Measurements from ENCODE around the gene TNRC6B.
A peak's percentile ranks its signal among the peaks of the same experiment; 100 is the strongest.
"Not testable (repeated sequence)": the region's sequence is repeated elsewhere in the genome, so short reads cannot be mapped to it uniquely, and the experiment has no call there.

Gene TNRC6B, protein sequence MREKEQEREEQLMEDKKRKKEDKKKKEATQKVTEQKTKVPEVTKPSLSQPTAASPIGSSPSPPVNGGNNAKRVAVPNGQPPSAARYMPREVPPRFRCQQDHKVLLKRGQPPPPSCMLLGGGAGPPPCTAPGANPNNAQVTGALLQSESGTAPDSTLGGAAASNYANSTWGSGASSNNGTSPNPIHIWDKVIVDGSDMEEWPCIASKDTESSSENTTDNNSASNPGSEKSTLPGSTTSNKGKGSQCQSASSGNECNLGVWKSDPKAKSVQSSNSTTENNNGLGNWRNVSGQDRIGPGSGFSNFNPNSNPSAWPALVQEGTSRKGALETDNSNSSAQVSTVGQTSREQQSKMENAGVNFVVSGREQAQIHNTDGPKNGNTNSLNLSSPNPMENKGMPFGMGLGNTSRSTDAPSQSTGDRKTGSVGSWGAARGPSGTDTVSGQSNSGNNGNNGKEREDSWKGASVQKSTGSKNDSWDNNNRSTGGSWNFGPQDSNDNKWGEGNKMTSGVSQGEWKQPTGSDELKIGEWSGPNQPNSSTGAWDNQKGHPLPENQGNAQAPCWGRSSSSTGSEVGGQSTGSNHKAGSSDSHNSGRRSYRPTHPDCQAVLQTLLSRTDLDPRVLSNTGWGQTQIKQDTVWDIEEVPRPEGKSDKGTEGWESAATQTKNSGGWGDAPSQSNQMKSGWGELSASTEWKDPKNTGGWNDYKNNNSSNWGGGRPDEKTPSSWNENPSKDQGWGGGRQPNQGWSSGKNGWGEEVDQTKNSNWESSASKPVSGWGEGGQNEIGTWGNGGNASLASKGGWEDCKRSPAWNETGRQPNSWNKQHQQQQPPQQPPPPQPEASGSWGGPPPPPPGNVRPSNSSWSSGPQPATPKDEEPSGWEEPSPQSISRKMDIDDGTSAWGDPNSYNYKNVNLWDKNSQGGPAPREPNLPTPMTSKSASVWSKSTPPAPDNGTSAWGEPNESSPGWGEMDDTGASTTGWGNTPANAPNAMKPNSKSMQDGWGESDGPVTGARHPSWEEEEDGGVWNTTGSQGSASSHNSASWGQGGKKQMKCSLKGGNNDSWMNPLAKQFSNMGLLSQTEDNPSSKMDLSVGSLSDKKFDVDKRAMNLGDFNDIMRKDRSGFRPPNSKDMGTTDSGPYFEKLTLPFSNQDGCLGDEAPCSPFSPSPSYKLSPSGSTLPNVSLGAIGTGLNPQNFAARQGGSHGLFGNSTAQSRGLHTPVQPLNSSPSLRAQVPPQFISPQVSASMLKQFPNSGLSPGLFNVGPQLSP (N-terminal part only)

DNA sequence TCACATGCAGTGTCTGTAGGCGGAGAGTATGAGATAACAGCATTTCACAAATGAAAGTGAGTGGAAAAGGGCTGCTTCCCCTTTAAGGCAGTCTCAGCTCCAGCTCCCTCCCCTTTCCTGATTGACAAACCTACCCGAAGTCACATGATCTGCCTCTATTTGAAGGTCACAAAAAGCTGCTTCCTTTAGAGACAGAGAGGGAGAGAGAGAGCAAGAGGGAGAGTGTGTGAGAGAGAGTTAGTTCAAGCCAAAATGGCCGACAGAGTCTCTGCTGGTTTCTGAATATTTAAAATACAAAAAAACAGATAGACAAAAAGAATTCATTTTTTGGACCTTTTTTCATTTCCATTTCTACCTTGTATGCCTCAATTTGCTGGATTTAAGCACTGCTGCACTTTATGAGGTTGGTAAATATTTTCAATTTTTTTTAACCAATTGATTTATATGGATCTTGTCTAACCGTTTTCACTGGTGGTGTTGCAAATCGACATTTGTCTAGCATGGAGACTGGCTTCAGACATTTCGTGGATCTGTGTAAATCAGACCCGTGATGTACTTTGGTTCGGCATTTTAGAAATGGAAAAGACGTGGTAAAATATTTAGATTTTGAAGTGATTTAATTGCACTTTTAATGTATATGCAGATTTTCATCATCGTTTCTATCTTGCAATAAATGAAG lies at the start of gene TNRC6B:
Gene TNRC6B, plus strand, starts transcription at position 188 of the 679 bp plus-strand sequence. Its CDS starts 211 bp downstream, at position 399.
- DNase-seq (ENCODE audit: low read depth in 2 of 2) = peak; percentile 65 to 70

DNA sequence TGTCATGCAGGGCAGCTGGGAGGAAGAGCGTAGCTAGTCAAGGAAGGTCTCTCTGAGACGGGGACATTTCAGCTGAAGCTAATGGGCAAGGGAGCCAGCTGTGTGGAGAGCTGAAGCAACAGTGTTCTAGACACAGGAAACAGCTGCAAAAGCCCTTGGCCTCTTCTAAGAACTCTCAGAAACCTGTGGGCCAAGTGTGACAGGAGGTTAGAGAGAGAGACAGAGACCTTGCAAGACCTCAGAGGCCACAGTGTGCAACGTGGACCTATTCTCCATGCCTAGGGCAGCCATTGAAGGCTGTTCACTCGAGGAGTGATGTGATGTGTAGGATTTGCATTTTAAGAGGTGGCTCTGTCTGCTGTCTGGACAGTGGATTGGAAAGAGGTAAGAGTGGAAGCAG lies 48.7 kb upstream of the TNRC6B start:
- DNase-seq (ENCODE audit: low read depth in 2 of 2) = no peak

DNA sequence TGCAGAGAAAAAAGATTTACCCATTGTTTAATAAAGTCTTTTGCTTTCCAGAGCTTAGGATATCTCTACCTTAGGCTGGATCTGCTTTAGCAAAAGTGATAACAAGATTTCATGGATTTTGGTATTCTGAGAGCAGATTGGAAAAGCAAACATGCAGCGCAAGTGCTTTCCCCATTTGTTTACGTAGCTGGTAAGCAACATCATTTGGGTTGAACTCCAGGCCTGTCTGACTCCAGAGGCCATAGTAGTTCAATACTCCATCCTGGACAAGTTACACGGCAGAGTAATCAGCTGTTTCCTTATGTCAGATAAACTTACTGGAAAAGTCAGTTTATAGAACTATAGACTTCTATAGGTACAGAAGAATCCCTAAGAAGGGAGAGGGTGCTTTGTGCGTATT lies 40.6 kb upstream of the TNRC6B start:
- no peak for DNase-seq (ENCODE audit: low read depth in 2 of 2)

DNA sequence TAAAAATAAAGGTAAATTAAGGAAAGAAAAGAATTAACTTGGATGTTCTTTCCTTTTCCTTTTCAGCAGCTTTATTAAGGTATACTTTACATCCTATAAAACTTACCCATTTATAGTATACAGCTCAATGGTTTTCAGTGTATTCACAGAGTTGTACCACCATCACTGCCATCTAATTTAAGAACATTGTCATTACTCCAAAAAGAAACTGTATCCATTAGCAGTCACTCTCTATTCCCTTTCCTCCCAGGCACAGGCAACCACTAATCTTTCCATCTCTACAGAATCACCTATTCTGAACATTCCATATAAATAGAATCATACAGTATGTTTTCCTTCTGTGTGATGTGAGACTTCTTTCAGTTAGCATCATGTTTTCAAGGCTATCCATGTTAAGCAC lies 38.9 kb upstream of the TNRC6B start:
- DNase-seq (ENCODE audit: low read depth in 2 of 2) = no peak

DNA sequence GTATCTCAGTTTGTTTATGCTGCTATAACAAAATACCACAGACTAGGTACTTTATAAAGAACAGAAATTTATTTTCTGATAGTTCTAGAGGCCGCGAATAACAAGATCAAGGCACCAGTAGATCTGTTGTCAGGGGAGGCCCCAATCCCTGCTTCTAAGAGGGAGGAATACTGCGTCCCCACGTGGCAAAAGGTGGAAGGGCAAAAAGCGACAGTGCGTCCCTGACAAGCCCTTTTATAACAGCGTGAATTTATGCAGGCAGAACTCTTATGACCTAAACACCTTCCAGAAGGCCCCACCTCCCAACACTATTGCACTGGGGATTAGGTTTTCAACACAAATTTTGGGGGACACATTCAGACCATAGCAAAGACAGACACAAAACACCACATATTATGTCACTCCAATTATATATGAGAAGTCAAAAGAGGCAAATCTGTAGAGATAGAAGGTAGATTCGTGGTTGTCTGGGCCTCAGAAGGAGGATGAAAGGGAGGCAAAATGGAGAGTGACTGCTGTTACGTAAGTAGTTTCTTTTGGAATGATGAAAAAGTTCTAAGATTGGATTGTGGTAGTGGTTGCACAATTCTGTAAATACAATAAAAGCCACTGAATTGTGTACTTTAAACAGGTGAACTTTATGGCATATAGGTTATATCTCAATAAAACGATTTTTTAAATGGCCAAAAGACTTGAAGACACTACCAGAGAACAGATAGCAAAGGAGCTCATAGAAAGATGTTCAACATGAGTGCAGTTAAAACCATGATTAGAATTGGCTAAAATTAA lies 30.1 kb upstream of the TNRC6B start:
- DNase-seq (ENCODE audit: low read depth in 2 of 2) = no peak

DNA sequence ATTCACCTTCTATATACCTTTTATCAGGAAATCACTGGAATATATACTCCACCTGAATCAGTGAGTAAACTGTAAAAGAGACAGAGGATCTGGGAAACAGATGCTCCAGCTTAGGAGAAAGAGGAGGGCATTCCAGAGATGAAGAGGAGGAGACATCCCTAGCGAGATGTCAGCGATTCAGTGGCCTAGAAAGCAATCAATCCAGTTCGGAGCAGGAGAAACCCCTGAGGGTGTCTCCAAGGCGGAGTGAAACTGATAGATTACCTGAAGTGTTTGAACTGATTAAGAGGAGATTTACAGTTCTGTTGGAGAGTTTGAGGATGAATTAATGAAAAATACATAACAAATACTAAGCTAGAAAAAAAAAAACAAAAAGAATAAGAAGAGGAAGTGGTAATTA lies 24.5 kb upstream of the TNRC6B start:
- no peak for DNase-seq (ENCODE audit: low read depth in 2 of 2)

DNA sequence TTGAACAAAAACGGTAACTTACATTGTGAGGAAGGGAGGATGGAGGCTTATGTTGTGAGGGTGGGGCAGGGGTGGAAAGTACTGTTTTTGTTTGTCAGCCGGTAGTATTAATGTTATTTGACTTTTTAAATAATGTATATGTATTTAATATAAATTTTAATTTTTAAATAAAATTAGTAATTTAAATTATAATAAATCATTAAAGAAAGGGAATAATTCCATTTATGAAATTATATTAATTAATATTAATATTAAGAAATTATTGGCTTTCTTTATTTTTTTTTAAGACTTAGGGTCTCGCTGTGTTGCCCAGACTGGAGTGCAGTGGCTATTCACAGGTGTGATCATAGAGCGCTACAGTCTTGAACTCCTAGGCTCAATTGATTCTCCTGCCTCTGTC lies 24.0 kb upstream of the TNRC6B start:
- DNase-seq (ENCODE audit: low read depth in 2 of 2) = no peak

DNA sequence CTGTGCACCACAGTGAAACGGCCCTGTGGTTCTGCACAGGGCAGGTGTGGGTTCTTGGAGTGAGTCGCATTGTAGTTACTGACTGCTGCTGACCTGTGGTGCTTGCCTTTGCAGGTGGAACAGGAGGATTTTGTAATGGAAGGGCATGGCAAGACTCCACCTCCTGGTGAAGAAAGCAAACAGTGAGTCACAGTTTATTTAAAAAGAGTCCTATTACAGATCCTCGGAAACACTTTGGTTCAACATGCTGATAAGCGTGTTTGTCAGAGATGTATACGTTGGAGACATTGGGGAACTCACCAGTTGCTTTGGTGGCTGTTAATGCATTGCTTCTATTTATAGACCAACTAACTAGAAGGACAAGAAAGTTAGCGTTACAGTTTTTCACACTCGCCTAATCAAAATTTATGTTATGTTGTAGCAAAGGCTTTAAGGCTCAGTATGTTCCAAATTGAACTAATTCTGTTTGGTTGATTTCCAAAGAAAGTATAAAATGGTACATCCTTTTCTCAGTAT lies 21.7 kb upstream of the TNRC6B start:
- no peak for DNase-seq (ENCODE audit: low read depth in 2 of 2)

DNA sequence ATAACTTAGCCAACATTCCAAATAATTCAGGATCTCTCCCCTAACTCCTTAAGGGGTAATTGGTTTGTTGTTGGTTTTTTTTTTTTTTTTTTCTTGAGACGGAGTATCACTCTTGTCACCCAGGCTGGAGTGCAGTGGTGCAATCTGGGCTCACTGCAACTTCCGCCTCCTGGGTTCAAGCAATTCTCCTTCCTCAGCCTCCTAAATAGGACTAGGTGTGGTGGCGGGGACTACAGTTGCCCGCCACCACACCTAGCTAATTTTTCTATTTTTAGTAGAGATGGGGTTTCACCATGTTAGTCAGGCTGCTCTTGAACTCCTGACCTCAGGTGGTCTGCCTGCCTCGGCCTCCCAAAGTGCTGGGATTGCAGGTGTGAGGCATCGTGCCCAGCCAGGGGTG lies 21.0 kb upstream of the TNRC6B start:
- DNase-seq (ENCODE audit: low read depth in 2 of 2) = not testable (repeated sequence)

DNA sequence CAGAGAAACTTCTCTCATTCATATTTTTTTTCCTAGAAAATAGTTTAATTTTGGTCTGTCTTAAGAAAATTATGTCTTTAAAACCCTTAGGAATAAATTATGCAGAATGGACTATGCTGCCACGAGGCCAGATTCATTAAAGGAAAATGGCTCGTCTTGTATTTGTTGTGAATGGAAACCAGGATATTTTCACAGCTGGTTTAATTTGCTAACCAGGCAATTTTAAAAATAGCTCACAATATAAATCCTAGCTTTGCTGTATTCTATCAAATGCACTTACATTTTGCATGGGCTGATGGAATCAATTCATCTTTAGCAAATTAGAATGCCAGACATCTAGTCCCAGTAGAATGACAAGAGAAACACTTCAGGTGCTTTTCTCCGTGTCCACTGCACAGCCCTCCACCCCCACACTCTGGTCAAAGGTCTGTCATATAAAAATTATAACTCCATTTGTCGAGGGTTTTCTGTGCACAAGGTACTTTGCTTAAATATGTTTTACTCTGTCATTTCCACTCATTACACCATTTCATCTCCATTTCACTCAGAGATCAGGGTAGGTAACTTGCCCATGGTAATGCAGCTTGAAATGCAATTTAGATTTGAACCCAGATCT lies 20.3 kb upstream of the TNRC6B start:
- no peak for DNase-seq (ENCODE audit: low read depth in 2 of 2)

DNA sequence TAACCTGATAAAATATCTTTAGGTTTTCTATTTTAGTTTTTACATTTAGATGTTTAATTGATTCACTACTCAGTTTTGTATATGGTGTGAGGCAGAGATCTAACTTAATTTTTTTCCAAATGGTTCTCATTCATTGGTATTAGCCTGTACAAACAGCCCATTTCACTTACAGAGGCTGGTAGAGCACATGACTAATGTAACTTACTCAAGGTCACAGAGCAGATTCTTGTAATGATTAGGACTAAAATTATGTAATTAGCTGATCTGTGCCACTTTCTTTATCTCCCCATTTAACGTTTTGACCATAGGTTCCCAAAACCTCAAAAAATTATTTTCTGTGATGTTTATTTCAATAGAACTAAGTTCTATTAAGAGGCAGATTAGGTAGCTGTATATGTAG lies 16.5 kb upstream of the TNRC6B start:
- DNase-seq (ENCODE audit: low read depth in 2 of 2) = no peak

DNA sequence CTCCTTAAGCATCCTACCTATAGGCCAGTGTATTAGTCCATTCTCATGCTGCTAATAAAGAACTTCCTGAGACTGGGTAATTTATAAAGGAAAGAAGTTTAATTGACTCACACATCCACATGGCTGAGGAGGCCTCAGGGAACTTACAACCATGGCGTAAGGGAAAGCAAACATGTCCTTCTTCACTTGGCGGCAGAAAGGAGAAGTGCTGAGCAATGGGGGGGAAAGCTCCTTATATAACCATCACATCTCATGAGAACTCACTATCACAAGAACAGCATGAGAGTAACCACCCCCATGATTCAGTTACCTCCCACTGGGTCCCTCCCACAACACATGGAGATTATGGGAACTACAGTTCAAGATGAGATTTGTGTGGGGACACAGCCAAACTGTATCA lies 12.2 kb upstream of the TNRC6B start:
- DNase-seq (ENCODE audit: low read depth in 2 of 2) = not testable (repeated sequence)

DNA sequence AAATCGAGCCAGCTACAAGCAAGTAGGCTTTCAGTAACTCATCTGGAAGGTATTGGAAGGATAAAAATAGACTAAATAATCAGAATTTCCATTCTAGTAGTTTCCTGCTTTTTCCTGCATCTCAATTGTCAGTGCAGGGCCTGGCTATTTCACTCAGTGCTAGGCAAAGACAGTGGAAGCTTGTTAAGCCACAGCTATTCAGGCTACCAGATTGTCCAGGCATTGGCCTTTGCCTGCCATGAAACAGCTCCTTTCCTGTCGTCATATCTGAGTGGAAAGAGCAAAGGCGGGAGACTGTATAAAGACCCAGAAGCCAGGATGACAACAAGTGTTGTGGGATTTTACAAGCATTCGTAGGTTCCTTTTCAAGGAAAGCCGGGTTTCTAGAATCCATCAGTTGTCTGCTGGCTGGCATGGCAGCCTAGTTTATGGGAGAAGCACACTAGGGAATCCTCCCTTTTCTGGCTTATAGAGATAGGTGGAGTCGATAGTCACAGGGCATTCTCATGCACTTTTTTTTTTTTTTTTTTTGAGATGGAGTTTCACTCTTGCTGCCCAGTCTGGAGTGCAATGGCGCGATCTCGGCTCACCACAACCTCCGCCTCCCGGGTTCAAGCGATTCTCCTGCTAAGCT lies 2.0 kb upstream of the TNRC6B start:
- no peak for DNase-seq (ENCODE audit: low read depth in 2 of 2)

DNA sequence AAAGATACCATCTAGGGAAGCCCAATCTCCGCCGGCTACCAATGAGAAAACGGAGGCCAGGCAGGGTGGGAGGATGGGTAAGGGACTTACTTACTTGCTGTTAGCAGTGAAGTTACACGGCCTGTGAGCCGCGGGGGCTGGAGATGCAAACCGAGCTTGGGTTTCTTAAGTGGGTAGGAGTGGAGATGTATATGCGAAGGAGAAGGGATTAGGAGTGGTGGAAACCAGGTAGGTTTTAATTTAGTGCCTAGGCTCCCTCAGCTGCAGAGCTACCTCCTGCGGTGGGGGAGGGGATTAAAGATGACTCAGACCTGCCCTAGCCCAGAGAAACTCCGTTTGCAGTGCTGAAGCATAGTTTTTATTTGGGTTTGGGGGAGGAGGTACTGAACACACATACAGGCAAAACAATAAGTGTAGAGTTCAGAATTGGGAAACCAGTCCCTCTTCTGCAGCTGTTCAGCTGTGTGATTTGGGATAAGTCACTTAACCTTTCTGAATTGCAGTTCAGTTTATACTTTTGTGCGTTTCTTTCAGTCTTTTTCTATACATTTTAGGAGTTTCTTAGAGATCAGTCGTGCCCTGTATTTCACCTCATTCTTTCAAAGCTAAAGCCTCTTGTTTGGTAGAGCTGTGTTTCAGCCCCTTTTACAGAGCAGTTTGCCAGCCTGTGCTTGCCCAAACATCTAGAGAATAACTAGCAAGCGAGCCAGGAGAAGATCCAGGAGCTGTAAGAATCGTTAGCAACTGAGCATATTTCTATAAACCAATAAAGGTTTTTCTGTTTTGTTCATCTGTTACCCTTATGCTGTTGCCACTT lies 596 bp upstream of the TNRC6B start:
- DNase-seq (ENCODE audit: low read depth in 2 of 2) = peak; percentile 66 to 71

DNA sequence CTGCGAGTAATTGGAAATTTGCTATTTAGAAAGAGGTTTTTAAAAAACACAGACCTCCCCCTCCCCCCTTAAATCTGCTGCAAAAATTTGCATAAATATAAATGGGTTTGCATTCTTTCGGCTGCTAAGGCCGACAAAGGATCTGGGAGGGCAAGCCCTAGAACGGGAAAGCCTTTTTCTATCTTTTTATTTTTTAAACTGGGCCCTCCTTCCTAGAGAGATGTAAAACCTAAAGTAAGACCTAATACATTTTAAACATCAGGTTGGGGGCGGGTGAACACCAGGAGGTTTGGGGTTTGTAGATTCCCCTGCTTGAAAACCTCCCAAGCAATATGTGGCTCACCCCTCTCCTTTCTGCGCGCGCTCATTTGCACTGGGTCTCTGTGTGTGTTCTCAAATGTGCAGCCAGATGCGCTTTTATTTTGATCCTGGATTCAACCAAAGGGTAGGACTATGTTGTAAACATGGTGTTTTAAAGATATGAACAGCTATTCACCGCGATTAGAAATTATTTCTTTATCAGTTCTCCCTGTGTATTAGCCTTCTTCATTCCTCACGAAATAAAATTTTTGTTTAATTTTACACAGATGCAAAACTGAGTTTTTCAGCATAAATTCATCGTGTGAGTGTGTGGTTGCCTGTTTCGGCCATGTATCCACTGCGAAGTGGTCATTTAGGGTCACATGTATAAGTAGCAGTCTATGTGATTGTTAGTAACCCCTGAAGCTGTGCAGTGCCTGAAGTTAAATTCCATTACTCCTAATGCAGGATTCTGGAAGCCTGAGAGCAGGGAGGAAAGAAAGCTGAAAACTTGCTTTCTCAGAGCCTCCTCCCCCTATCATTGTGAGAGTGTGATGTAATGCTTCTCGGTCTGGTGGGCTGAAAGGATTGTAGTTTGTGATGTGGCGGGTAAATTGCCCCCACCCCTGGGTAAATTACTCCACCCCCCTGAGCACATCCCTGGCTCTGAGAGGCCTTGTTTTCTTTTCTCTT lies 988 bp downstream of the TNRC6B start:
- DNase-seq (ENCODE audit: low read depth in 2 of 2) = no peak

DNA sequence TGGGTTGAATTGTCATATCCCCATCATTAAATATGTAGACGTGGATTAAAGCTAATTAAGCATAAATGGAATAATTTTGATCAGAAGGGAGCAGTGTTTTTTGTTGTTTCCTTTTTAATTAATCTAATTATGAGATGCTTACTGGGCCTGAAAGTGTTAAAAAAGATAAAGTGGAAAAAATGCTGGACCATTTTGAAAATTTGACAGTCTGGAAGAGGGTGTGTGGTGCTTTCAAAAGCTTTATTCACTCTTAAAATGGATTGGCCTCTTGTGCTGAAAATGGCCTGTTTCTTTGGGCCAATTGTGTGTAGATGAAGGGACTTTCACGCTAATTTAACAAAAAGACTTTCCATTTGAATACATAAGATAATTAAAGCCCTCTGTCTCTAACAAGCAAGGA lies 1.8 kb downstream of the TNRC6B start:
- no peak for DNase-seq (ENCODE audit: low read depth in 2 of 2)

DNA sequence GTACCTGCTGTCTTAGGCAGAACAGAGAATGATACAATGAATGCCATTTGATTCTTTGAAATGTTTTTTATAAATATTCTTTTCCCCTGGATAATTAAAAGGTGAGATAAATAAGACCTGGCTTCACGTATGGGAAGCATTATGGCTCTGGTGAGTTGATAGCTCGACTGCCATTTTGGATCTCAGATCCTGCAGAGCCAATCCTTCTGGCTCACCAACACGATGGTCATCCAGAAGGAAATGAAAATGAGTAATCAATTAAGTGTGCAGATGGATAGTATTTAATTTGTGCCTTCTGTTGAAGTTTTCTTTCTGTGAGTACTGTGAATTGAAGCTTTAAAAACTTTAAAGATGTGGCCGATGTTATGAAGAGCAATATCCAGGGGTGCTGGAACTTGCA lies 2.7 kb downstream of the TNRC6B start:
- no peak for DNase-seq (ENCODE audit: low read depth in 2 of 2)

Measured in stimulated activated CD4-positive, alpha-beta T cell treated with anti-CD3 and anti-CD28 coated beads, Interleukin-15, amount 100 ng/mL, for 48 hours (primary cell).